Effector CD4-positive, alpha-beta T cell (primary cell): ENCODE measurements around the gene ASGR1.

Experiments used
- DNase-seq: peaks from one replicate; pipeline ENCODE4 v3.0.0-alpha.2; 2020

ASGR1 gene

DNA sequence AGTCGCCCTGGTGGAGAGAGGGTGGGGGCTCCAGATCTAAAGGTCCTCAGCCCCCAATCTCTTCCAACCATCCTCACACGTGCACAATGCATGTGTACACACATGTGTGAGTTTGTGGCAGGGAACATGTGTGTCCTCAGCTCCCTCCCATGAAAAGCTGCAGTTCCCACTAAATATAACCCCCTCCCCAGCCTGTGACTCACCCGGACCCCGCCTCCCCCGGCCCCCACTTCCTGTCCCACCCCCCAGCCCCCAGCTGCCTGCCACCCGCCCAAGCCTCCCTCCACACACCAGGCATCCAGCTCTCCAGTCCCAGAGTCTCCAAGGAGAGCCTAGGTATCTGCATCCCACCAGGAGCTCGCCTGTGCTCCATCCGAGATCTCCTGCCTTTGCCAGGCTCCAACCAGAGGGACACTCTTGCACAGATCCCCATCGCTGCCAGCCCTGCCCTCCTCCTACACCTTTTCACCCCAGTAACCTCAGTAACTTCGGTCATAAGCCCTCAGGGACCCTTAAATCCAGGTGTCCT is 36.5 kb upstream of the ASGR1 start:
- DNase-seq, result no peak

DNA sequence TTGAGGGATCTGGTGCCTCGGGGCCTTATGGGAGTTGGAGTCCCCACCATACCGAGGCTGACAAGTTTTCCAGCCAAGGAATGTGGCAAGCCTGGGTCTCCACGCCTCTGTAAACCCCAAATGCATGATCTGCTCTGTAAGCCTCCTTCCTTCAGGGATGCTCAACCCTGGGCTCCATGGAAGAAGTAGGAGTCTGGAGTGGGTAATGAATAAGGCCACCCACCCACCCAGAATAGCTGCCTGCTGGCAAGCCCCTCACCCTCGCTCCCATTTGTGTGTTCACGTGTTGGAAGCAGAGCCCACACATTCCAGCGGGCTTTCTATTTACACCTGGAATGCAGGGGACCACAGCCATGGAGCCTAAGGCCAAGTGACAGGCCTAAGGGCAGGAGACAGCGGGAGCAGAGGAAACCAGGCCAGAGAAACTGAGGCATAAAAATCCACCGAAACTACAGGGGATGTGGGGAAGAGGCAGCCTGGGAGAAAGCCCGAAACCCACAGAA is 36.0 kb upstream of the ASGR1 start:
- DNase-seq, result no peak

DNA sequence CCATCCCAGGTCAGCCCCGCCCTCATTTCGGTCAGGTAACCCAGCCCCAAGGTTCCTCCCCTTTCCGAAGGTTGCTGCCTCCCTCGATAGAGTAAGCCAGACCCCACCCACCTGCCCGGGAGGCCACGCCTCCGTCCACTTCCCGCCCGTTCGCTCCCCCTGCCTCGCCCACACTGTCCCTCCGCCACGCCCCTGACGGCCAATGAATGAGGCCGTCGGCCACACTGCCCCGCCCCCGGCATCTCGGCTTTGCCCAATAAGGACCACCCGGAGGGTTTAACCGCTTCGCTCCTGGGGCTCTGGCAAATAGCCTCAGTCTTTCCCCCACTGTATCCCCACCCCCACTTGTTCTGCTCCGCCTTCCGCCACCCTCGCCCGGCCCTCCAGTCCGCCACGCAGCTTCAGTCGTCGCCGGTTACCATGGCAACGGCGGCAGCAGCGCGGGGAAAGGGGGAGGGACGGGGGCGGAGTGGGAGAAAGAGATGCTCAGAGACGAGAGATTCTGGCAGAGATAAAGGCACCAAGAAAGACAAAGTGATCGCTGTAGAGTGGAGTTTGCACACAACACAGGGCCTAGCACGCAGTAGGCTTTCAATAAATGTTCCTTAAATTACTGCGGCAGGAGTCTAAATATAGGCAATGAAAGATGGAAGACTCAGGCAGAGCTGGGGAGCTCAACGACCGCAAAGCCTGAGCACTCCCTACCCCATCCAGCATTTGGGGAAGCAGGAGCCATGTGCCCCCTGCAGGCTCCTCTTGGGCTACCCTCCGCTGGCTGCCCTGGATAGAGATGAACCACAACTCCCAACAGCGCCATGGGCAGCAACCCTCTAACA is 35.3 kb upstream of the ASGR1 start:
- peak; percentile 98 for DNase-seq

DNA sequence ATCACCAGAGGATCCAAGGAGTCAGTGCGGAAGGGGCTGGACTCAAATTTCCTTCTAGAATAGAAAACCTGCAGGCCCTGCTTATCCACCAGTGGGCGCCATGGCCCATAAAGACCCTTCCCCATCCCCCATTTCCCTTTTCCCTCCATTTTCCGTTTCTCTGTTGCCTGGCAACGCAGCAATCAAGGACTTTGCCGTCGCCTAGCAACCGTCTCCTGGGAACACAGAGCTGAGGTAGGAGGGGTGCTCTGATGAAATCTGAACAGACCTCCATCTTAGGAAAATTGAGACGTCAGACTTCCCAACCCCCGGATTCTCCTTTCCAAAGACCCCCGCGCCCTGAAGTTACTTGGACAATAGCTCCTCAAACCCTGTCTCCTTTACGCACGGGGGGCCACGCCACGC is 34.7 kb upstream of the ASGR1 start:
- peak; percentile 75 for DNase-seq

DNA sequence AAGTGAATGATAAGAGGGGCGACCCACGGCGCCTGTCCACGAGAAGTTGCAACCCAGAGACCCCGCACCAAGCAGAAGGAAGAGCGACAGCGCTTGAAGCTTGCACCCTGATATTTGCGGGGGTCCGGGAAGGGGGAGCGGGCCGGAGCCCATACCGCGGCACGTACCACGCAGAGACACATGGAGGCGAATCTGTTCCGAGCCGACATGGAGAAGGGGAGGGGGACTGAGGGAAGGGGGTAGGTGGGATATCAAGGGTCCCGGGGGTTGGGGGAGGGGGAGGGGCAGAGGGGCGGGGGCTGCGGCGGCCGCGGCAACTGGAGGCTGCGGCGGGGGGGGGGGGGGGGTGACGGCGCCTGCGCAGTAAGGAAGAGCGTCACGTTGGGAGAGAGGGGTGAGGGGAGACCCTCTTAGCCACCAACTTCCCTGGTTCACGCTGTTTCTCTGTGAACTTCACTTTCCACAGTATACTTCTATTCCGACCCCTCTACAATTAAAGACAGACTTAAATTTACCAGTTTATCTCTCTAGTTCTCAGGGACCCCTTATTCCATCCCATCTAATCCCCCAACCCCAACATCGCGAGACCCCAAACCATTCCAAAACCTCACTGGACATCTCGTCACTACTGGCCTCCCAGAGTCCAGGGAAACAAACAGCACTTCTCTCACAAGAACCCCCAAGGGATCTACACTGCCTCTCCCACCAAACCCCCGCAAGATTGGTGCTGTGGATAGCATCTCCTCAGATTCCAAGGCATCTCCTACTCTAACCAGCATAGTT is 32.5 kb upstream of the ASGR1 start:
- no peak for DNase-seq

DNA sequence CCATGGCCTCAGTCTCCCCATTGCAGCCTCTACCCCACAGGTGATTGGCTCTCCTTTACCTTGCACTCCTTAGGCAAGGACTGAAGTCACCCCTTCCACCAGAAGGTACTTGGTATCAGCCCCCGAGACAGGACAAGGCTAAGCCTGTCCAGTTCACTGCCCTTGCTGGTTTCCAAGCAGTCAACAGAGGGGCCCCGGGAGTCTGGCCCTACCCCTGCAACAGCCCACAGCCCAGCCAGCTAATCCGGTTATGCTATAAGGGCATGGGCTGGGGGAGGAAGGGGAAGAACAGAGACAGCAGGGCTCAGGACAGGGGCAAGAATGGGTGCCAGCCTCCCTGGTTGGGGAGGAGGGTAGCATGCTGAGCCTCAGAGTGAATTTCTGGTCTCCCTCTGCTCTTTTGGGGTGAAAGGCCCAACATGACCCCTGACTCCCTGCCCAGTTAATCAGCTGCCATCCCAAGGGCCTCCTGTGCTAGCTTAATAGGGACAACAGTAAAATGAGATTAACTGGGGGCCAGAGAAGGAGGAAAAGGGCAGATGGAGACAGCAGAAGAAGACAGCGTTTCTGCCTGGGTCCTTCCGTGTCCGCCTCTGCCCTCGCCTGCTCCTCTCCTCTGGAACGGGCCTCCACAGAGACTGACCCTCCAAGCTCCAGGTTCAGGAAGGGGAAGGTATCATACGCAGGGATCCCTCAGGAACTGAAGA is 29.7 kb upstream of the ASGR1 start:
- no peak for DNase-seq

DNA sequence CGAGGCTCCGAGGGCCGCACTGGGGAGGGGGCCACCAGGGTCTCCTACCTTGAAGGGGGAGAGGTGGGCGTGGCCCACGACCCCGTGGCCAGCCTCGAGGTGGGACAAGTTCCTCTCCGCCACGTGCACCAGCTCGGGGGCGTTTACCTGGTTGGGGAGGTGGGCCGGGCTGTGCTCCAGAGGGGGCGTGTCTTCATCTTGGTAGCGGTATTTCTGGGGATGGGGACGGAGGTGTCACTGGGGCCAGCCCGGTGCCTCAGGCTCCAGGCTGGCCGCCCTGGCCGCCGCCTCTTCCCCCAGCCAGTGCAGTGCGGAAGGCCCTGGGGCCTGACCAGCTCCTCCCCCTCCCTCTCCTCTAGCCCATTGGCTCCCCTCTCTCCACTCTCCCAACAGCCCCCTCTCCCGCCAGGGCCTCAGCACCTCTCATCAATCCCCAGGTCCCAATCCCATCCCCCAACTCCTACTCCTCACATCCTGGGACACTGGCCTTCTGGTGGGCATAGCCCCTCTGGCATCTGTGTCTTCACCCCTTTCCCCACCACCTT is 28.9 kb upstream of the ASGR1 start:
- DNase-seq, result no peak

DNA sequence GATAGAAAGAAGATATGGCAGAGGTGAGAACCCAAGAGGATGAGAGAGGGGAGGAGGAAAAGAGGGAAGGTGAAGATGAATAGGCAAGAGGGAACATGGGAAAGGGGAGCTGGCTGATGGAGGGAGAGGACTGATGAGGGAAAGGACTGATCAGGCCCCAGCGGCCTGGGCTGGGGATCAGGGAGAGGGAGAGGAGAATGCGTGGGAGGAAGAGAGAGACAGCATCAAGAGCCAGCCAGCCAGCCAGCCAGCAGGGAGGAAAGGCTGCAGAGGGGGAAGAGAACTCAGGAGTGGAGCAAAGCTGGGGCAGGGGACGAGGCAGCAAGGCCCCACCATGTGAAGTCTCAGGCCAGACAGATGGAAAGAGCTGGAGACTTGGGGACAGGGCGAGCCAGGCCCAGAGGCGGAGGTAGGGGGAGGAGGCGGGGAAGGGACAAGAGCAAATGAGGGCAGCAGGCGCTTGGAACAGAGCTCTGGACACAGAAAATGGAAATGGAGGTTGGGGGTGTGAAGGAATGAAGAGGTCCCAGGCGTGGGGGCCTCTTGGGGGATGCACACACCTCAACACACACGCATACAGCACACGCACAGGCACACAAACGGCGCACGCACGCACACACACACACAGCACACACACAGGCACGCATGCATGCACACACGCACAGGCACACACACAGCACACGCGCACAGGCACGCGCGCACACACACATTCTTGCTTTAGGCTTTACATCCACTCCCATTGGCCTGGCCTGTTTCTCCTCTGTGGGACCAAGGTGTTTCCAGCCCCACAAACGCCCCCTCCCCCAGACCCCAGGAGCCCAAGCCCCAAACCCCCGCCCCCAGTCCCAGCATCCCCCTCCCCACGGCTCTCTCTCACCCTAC is 28.2 kb upstream of the ASGR1 start:
- DNase-seq, result no peak

DNA sequence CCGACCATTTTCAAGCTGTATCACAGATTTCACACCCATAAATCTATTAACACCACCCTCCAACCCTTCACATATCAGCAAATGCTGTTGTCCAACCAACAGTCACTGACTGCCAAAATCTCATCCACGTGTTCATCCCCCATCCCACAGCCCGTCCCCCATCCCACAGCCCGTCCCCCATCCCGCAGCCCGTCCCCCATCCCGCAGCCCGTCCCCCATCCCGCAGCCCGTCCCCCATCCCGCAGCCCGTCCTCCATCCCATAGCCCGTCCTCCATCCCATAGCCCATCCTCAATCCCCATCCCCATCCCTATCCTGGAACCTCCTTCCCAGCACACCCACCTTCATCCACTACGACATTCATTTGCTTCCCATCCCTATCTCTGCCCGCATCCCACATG is 26.4 kb upstream of the ASGR1 start:
- no peak for DNase-seq

DNA sequence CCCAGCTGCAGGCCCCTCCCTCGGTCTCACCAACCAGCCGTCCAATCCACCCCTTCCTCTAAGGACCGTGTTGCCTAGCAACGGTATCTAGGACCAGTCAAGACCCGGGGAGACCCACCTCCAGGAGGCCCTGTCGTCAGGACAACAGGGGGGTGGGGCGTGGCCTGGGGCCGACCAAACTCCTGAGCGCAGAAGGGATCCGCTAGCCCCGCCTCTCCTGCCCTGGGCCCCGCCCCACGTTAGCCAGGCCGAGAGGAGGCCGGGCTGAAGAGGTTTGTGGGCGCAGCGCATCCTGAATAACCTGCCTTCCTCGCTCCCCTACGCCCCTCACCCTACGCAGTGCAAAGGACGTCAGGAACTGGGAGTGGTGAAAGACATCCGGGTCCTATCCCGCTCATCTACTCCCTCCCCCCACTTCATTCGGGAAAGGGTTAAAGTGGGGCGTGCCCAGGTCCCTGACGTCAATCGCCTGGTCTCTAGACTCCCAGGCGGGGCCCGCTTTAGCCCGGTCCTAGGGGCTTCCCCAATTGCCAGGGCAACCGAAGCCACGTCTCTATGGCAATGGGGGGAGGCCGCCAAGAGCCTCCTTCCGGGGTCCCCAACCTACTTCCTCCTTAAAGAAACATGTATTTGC is 25.8 kb upstream of the ASGR1 start:
- DNase-seq, result peak; percentile 97

DNA sequence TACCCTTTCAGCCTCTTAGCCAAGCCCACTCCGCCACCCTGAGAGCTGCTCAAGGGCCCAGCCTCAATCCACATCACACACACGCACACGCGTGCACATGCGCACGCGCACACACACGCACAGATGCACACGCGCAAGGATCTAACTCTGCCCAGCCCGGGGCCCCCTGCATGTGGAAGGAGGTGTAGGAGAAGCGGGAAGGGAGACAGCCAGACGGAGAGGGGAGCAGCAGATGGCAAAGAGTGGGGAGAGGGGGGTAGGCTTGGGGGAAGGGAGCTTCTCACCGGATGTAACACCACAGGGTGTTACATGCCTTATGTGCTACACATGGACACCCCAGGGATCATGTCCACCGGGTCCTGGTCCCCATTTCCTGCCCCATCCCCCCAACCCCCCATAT is 25.2 kb upstream of the ASGR1 start:
- DNase-seq, result no peak

DNA sequence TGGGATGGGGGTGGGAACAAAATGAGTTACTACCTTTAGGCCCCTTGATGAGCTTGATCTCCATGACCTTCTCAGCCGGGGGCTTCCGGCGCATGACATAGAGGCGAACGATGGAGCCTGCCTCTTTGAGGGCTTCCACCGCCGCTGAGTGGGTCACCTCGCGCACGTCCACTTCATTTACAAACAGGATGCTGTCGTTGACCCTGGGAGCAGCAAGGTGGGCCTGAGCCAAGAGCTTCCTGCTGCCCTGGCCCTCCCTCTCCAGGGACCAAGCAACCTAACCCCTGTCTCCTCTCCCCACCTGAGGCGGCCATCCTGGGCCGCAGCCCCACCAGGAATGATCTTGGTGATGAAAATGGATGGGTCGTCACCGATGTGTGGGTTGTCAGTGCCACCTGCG is 24.2 kb upstream of the ASGR1 start:
- DNase-seq, result no peak

DNA sequence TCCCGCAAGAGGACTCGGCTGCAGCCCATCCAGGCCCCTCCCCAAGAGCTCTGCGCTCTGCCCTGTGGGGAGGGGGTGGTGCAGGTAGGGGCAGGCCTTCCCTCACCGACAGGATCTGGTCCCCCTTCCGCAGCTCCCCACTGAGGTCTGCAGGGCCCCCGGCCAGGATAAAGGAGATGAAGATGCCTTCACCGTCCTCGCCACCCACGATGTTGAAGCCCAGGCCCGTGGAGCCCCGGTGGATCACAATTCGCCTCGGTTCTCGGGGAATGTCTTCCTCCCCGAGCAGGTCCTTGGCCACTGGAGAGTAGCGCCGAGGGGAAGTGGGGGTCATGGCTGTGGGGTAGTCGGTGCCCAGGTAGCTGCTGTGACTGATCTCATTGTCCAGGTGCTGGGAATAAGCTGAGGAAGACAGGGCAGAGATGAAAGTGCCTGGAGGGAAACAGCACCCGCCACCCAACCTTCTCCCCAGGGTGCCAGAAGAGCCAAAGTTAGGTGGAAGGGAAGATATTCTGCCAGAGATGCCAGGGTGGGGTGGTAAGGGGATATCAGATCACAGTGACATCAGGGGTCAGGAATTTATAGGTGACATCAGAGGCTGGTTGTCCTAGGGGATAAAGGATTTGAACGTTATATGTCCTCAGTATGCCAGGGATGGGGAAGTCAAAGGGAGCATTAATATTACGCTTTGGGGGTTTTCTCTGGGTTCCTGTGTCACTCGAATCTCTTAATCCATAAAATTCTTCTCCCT is 17.7 kb upstream of the ASGR1 start:
- DNase-seq, result no peak

DNA sequence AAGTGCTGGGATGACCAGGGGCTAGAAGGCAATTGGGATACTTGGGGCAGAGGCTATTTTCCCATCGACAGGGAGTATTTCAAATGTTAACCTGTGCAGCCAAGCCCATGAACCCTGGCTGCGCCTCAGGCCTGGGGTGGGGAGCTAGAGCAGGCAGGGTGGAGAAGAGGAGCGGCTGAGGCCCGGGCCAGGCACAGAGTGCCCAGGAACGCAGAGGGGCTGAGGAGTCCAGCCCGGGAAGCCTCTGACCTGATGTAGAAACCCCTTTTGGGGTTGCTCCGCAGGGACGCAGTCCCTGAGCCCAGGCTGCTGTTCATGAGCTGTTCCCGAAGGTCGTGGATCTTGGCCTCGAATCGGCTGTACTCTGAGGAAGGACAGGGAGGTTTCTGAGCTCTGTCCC is 16.8 kb upstream of the ASGR1 start:
- no peak for DNase-seq

DNA sequence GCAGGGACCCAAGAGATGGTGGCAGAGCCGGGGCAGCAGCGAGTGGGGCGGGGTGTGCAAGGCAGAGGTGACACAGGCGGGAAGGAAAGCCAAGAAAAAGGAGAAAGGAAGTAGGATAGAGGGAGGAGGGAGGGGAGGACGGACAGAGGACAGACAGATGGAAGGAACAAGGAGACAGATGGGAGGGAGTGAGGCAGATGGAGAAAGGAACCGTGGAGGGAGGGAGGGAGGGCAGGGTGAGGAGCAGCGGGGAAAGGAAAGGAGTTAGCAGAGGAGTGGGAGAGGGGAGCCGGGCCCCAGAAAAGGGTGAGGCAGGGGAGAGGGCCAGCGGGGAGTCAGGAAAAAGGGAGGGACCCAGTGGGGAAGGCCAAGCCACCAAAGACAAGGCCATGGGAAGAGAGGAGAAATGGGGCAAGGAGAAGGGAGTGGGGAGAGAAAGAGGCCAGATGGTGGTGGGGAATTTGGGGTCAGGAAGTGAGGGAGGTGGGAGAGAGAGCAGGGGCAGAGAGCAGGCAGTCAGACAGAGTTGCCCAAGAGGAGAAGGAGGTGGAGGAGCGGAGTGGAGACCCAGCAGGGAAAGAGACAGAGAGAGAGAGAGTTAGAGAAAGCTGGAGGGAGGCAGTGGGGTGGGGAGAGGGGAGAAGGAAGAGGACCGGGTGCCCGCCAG is 13.2 kb upstream of the ASGR1 start:
- no peak for DNase-seq

DNA sequence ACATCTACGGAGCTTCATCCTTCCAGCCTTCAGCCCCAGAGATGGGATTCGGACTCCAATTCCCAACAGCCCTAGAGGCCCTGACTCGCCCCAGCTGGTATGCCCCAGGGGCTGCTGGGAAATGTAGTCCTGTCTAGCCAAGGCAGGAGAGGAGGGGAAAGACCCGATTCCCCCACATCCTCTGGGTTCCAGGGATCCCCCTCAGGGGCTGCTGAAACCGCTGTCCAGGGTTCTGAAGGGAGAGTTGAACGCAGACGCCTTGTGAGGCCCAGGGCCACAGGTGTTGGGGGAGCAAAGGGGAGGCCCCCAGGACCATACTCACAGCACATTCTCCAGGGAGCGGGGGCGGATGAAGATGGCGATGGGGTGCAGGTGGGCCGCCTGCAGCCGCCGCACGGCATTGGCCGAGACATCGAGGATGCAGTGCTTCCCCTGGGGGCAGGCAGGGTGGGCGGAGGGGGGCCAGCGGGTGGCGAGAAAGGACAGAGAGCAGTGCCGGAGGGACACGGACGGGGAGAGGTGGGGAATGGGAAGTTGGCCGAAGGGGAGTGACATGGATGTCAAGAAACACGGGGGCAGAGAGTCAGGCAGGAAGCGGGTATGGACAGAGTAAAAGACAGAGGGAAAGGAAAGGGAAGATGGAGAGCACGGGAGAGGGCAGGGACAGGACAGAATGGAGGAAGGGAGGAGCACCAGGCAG is 12.6 kb upstream of the ASGR1 start:
- DNase-seq, result no peak

DNA sequence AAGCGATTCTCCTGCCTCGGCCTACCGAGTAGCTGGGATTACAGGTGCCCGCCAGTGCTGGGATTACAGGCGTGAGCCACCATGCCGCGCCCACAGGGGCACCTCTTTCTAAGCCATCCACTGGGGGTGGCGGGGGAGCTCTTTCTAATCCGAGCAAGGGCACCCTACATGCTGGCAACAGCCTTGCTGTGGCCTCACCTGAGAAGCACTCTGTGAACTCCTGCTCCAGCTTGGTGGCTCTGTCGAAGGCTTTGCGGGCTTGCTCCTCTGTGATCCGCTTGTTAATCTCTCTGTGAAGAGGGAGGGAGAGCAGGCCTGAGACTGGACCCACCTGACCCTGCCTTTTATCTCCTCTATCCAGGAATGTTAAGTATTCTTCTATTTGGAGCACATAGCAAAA is 11.9 kb upstream of the ASGR1 start:
- no peak for DNase-seq

DNA sequence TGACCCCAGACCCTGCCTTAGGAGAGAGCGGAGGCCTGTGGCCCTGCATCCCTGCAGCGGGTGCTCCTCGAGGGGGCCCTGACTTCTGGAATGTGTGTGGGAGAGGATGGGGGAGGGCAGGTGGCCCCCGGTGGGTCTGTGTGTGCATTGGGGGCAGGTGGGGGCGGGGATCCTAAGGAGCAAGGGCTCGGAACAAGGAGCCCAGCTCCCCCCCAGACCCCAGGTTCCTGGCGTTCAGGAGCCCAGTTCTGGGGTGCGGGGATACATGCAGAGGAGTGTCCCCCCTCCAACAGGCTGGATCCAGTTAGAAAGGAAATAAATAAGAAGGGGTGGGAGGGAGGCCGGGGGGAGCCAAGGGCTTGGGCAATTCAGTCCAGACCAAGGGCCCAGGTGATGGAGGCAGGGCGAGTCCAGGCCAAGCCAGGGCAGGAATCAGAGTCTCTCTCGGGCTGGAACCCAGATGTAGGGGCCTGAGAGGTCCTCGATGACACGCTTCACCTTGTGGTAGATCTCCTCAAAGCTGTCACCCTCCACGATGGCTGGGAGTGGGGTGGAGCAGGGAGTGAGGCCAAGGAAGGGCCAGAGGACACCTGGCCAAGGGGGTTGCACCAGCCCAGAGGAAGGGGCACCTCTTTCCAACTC is 11.2 kb upstream of the ASGR1 start:
- DNase-seq, result no peak

DNA sequence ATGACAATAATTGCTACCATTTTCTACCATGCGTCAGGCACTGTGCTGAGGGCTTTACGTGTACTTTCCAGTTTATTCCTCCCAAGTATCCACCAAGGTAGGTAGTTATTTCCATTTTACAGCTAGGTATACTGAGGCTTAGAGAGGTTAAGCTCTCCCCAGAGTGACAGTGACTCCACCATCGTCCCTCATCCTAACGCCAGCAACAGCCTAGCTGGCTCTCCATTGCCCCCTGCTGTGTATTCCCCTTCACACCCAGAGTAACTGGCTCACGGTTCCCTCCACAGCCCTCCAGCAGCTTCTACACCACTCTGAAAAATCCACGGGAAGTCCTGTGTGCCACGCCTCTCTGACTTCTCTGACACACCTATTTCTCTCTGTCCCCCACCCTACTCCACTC is 7.1 kb upstream of the ASGR1 start:
- DNase-seq, result no peak
